ENCODE data around the gene CRTAP. TPM values are rescaled to one million over a fixed set of nuclear protein-coding genes. Genes with fewer than 3 reads are reported as not detected.
"Not testable (repeated sequence)": the region's sequence is repeated elsewhere in the genome, so short reads cannot be mapped to it uniquely, and the experiment has no call there.

CRTAP gene
- total and polyA plus RNA-seq, 8 donors: 17.6 to 71.0 (median 25.6) TPM

GRCh38 chr3:33104803-33105202 lies 9.0 kb upstream of the CRTAP start:
- TF ChIP-seq, protein P1, sequence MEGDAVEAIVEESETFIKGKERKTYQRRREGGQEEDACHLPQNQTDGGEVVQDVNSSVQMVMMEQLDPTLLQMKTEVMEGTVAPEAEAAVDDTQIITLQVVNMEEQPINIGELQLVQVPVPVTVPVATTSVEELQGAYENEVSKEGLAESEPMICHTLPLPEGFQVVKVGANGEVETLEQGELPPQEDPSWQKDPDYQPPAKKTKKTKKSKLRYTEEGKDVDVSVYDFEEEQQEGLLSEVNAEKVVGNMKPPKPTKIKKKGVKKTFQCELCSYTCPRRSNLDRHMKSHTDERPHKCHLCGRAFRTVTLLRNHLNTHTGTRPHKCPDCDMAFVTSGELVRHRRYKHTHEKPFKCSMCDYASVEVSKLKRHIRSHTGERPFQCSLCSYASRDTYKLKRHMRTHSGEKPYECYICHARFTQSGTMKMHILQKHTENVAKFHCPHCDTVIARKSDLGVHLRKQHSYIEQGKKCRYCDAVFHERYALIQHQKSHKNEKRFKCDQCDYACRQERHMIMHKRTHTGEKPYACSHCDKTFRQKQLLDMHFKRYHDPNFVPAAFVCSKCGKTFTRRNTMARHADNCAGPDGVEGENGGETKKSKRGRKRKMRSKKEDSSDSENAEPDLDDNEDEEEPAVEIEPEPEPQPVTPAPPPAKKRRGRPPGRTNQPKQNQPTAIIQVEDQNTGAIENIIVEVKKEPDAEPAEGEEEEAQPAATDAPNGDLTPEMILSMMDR (IDR thresholded peaks at IDR 0.05): no peak
- Histone ChIP-seq H3K9me3 (no peaks in the 10 kb centered on the region), H3K4me1 (no peaks in the 10 kb centered on the region), H3K36me3 (no peaks in the 10 kb centered on the region), H3K27me3 (no peaks in the 10 kb centered on the region), H3K4me3 (no peak overlapping the region), H3K27ac (no peak overlapping the region)
- no peak for FAIRE-seq
- intact Hi-C loops (cut with DNase I): no loop called here
- 71 to 83% methylated on average over 3 of the region's 3 CpGs for WGBS, 2 donors
- no peak for ATAC-seq
- DNase-seq: no peak

- no peak for FAIRE-seq
- no peak overlapping the region for H3K4me3 ChIP-seq
- WGBS, 2 donors: 62 to 66% methylated on average over 3 of the region's 3 CpGs
- TF ChIP-seq, protein P1 (IDR thresholded peaks at IDR 0.05): no peak
- no peaks in the 10 kb centered on the region for H3K4me1 ChIP-seq
- no peaks in the 10 kb centered on the region for H3K27me3 ChIP-seq
- intact Hi-C loops (cut with DNase I): no loop called here
- ATAC-seq: no peak
- H3K36me3 ChIP-seq: no peaks in the 10 kb centered on the region
- DNase-seq: no peak
- no peak overlapping the region for H3K27ac ChIP-seq
- H3K9me3 ChIP-seq: no peaks in the 10 kb centered on the region
Measured at GRCh38 chr3:33105341-33105948, 8.4 kb upstream of the CRTAP start.

- ATAC-seq; H3K4me3 ChIP-seq; DNase-seq; H3K27me3 ChIP-seq; intact Hi-C loops (cut with DNase I); H3K9me3 ChIP-seq; FAIRE-seq; H3K27ac ChIP-seq; H3K36me3 ChIP-seq; H3K4me1 ChIP-seq: not testable (repeated sequence)
- WGBS, 2 donors: 82 to 84% methylated on average over 2 of the region's 2 CpGs
Measured at GRCh38 chr3:33106854-33107253, 7.0 kb upstream of the CRTAP start.

DNA sequence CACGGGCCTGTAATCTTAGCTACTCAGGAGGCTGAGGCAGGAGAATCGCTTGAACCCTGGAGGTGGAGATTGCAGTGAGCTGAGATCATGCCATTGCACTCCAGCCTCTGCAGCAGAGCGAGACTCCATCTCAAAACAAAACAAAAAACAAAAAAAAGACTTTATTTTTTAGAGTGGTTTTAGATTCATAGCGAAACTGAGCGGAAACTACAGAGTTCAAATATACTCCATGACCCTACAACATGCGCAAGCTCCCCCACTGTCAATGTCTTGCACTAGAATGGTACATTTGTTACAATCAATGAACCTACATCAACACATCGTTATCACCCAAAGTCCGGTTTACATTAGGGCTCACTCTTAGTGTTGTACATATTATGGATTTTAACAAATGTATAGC lies 2.2 kb upstream of the CRTAP start:
- Histone ChIP-seq H3K9me3 (no peaks in the 10 kb centered on the region), H3K4me3 (no peak overlapping the region), H3K27me3 (no peaks in the 10 kb centered on the region), H3K36me3 (no peaks in the 10 kb centered on the region), H3K4me1 (peaks cover 0 to 14% (median 11%) of the 10 kb centered on the region in 3 donors), H3K27ac (no peak overlapping the region)
- intact Hi-C loops (cut with DNase I): no loop called here
- TF ChIP-seq, protein P1 (IDR thresholded peaks at IDR 0.05): no peak
- FAIRE-seq: no peak
- ATAC-seq: no peak
- no peak for DNase-seq
- 93 to 97% methylated on average over 8 of the region's 8 CpGs for WGBS, 2 donors

- WGBS, 2 donors: 48 to 50% methylated on average over 14 of the region's 14 CpGs
- DNase-seq (no peak), ATAC-seq (peak in 1 of 4 donors; percentile 10), FAIRE-seq (no peak)
- Histone ChIP-seq H3K4me1 (peaks cover 0 to 14% (median 11%) of the 10 kb centered on the region in 3 donors), H3K9me3 (no peaks in the 10 kb centered on the region), H3K27ac (peak overlapping the region in 3 of 4 donors; percentile 90 to 97 (median 96)), H3K27me3 (no peaks in the 10 kb centered on the region), H3K4me3 (peak overlapping the region; percentile 55 to 86 (median 74)), H3K36me3 (no peaks in the 10 kb centered on the region)
- TF ChIP-seq, protein P1 (IDR thresholded peaks at IDR 0.05): no peak
- intact Hi-C loops (cut with DNase I): no loop called here
Measured at GRCh38 chr3:33114622-33115023, 809 bp downstream of the CRTAP start.
